ENCODE data around the gene TLCD4. TPM values are rescaled to one million over a fixed set of nuclear protein-coding genes. Genes with fewer than 3 reads are reported as not detected.

The TLCD4 gene
- total RNA-seq, 1 experiment from 2014 or later = 2.0 TPM

- Mint-ChIP-seq H3K27ac (no peak overlapping the region), H3K36me3 (peaks cover 2% of the 10 kb centered on the region; the same call in 1 of the 2 replicates), H3K9me3 (peaks cover 26% of the 10 kb centered on the region), H3K4me3 (no peak overlapping the region), H3K4me1 (no peaks in the 10 kb centered on the region), H3K27me3 (ENCODE audit: low read depth) (no peaks in the 10 kb centered on the region)
- TF ChIP-seq ETV6 (CRISPR knock-in tag; IDR thresholded peaks at IDR 0.05) = no peak
- TF ChIP-seq SMAD3 (CRISPR knock-in tag; IDR thresholded peaks at IDR 0.05; ENCODE audit: borderline replicate concordance) = no peak
- TF ChIP-seq, protein P1, sequence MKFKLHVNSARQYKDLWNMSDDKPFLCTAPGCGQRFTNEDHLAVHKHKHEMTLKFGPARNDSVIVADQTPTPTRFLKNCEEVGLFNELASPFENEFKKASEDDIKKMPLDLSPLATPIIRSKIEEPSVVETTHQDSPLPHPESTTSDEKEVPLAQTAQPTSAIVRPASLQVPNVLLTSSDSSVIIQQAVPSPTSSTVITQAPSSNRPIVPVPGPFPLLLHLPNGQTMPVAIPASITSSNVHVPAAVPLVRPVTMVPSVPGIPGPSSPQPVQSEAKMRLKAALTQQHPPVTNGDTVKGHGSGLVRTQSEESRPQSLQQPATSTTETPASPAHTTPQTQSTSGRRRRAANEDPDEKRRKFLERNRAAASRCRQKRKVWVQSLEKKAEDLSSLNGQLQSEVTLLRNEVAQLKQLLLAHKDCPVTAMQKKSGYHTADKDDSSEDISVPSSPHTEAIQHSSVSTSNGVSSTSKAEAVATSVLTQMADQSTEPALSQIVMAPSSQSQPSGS (CRISPR knock-in tag; IDR thresholded peaks at IDR 0.05; ENCODE audit: borderline replicate concordance, low read depth) = no peak
- DNase-seq (ENCODE audit: low spot score) = no peak
- ChIA-PET POLR2A (interaction anchor here (0.6 to 0.7 kb wide), 2 partner anchors 11 to 49 kb away, joined by 3 to 4 read pairs; no protein-coding TSS in a partner anchor), CTCF (no interaction called here)
- ATAC-seq = no peak
Measured at GRCh38 chr1:95093296-95093695, 23.9 kb upstream of the TLCD4 start.

- ATAC-seq (no peak), DNase-seq (ENCODE audit: low spot score) (no peak)
- Mint-ChIP-seq H3K4me3 (no peak overlapping the region), H3K27me3 (ENCODE audit: low read depth) (no peaks in the 10 kb centered on the region), H3K4me1 (no peaks in the 10 kb centered on the region), H3K36me3 (peaks cover 2% of the 10 kb centered on the region; the same call in 1 of the 2 replicates), H3K27ac (no peak overlapping the region), H3K9me3 (peaks cover 19% of the 10 kb centered on the region)
- CTCF ChIA-PET = interaction anchor here (0.6 to 2.1 kb wide), 3 partner anchors 11 to 139 kb away, joined by 4 to 6 read pairs (median 5); partner anchors contain the start of gene RWDD3
- TF ChIP-seq PRRX2 (CRISPR knock-in tag; IDR thresholded peaks at IDR 0.05) (no peak), USF1 (CRISPR knock-in tag; IDR thresholded peaks at IDR 0.05) (no peak), ATF1 (CRISPR knock-in tag; IDR thresholded peaks at IDR 0.05) (no peak), ZNF423 (CRISPR knock-in tag; IDR thresholded peaks at IDR 0.05) (no peak), JUN (CRISPR knock-in tag; IDR thresholded peaks at IDR 0.05) (no peak), HMGA2 (CRISPR knock-in tag; IDR thresholded peaks at IDR 0.05) (no peak), CREM (CRISPR knock-in tag; IDR thresholded peaks at IDR 0.05) (no peak), MLX (CRISPR knock-in tag; IDR thresholded peaks at IDR 0.05) (no peak), PRDM15 (CRISPR knock-in tag; IDR thresholded peaks at IDR 0.05) (no peak), NFATC4 (CRISPR knock-in tag; IDR thresholded peaks at IDR 0.05) (no peak), KAT7 (CRISPR knock-in tag; IDR thresholded peaks at IDR 0.05; ENCODE audit: borderline replicate concordance) (no peak), TEAD1 (CRISPR knock-in tag; IDR thresholded peaks at IDR 0.05) (no peak)
- TF ChIP-seq, protein P2, sequence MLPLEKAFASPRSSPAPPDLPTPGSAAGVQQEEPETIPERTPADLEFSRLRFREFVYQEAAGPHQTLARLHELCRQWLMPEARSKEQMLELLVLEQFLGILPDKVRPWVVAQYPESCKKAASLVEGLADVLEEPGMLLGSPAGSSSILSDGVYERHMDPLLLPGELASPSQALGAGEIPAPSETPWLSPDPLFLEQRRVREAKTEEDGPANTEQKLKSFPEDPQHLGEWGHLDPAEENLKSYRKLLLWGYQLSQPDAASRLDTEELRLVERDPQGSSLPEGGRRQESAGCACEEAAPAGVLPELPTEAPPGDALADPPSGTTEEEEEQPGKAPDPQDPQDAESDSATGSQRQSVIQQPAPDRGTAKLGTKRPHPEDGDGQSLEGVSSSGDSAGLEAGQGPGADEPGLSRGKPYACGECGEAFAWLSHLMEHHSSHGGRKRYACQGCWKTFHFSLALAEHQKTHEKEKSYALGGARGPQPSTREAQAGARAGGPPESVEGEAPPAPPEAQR (CRISPR knock-in tag; IDR thresholded peaks at IDR 0.05) = no peak
- TF ChIP-seq, protein P3, sequence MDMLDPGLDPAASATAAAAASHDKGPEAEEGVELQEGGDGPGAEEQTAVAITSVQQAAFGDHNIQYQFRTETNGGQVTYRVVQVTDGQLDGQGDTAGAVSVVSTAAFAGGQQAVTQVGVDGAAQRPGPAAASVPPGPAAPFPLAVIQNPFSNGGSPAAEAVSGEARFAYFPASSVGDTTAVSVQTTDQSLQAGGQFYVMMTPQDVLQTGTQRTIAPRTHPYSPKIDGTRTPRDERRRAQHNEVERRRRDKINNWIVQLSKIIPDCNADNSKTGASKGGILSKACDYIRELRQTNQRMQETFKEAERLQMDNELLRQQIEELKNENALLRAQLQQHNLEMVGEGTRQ (CRISPR knock-in tag; IDR thresholded peaks at IDR 0.05) = no peak
- TF ChIP-seq, protein P4, sequence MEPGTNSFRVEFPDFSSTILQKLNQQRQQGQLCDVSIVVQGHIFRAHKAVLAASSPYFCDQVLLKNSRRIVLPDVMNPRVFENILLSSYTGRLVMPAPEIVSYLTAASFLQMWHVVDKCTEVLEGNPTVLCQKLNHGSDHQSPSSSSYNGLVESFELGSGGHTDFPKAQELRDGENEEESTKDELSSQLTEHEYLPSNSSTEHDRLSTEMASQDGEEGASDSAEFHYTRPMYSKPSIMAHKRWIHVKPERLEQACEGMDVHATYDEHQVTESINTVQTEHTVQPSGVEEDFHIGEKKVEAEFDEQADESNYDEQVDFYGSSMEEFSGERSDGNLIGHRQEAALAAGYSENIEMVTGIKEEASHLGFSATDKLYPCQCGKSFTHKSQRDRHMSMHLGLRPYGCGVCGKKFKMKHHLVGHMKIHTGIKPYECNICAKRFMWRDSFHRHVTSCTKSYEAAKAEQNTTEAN (CRISPR knock-in tag; IDR thresholded peaks at IDR 0.05) = no peak
- POLR2A ChIA-PET = no interaction called here
Measured at GRCh38 chr1:95094923-95095322, 22.2 kb upstream of the TLCD4 start.
